IPS-15b (cell line): ENCODE data around the gene SOCS7.

Experiments used
- H3K27me3 ChIP-seq: one replicate; pipeline ENCODE4 v1.6.1; 2013; ENCODE audit warnings: low read length; ENCODE audit not compliant: control insufficient read depth, insufficient read depth
- H3K36me3 ChIP-seq: one replicate; pipeline ENCODE4 v1.6.1; 2013; ENCODE audit warnings: low read length; ENCODE audit not compliant: control insufficient read depth, insufficient read depth
- H3K4me1 ChIP-seq: one replicate; pipeline ENCODE4 v1.6.1; 2013; ENCODE audit warnings: mild to moderate bottlenecking, low read length; ENCODE audit not compliant: control insufficient read depth, insufficient read depth
- H3K4me3 ChIP-seq: one replicate; pipeline ENCODE4 v1.5.1; 2013; ENCODE audit warnings: low read depth, low read length
- H3K9ac ChIP-seq: one replicate; pipeline ENCODE4 v1.6.1; 2013; ENCODE audit warnings: low read depth, mild to moderate bottlenecking, low read length
- H3K9me3 ChIP-seq: one replicate; pipeline ENCODE4 v1.6.1; 2013; ENCODE audit warnings: mild to moderate bottlenecking, low read length; ENCODE audit not compliant: control insufficient read depth, insufficient read depth

Gene SOCS7

DNA sequence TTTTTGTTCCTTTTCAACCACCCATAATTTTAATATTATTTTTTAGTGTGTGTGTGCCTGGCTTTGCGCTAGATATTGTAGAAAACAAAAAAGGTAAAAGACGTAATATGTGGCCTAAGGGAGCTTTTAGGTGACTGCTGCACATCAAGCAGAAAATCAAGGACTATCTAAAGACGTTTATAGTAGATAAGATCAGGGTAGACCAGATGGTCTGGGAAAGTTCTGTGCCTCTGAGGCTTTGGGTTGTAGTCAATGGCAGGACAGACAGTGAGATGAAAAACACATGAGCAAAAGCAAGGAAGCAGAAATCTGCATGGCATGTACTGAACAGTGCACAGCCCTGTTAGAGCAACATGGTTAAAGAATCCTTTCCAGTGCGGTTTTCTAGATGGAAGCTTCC, 49.8 kb downstream of the SOCS7 start:
- H3K9ac ChIP-seq, result no peak overlapping the region
- H3K4me3 ChIP-seq, result no peak overlapping the region
- peaks cover 17% of the 10 kb centered on the region for H3K4me1 ChIP-seq
- H3K9me3 ChIP-seq, result no peaks in the 10 kb centered on the region
- peaks cover 15% of the 10 kb centered on the region for H3K36me3 ChIP-seq
- H3K27me3 ChIP-seq, result no peaks in the 10 kb centered on the region

DNA sequence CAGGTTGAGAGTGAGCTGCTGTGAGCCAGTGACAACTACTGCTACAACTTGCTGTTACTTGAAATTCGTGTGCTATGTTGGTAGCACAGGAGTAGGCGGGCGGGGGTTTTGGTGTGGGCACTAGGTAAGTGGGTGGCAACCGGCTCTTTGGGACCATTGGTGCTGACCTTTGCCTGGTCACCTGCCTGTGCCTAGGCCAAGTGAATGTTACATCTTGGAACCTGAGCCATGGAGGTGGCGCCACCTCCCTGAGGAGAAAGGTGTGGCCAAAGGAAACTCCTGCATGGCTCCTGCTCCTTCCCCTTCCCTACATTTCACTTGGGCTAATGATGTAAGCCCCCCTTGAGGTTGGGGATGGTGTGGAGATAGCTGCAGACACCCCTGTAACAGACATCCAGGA, 51.3 kb downstream of the SOCS7 start:
- Histone ChIP-seq H3K9ac (no peak overlapping the region), H3K4me1 (peaks cover 17% of the 10 kb centered on the region), H3K27me3 (no peaks in the 10 kb centered on the region), H3K36me3 (peaks cover 15% of the 10 kb centered on the region), H3K4me3 (no peak overlapping the region), H3K9me3 (no peaks in the 10 kb centered on the region)

DNA sequence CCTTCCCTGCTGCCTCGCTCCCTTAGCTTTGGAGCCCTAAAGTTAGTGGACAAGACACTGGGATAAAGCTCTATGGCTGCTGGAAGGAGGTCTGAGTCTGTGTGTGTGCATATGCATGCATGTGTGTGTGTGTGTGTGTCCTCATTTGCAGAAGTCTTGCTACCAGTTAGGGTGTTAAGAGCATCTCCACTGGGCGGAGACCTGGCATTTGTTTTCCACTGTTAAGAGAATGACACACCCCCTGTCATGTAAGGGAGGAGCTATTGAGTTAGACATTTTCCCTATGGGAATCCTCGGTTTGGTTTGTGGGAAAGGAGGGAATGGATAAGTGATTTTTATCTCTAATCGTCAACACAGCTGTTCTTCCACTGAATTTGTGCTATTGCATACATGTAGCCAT, 51.8 kb downstream of the SOCS7 start:
- peaks cover 15% of the 10 kb centered on the region for H3K36me3 ChIP-seq
- H3K4me1 ChIP-seq, result peaks cover 17% of the 10 kb centered on the region
- no peak overlapping the region for H3K4me3 ChIP-seq
- H3K9ac ChIP-seq, result no peak overlapping the region
- H3K27me3 ChIP-seq, result no peaks in the 10 kb centered on the region
- no peaks in the 10 kb centered on the region for H3K9me3 ChIP-seq

DNA sequence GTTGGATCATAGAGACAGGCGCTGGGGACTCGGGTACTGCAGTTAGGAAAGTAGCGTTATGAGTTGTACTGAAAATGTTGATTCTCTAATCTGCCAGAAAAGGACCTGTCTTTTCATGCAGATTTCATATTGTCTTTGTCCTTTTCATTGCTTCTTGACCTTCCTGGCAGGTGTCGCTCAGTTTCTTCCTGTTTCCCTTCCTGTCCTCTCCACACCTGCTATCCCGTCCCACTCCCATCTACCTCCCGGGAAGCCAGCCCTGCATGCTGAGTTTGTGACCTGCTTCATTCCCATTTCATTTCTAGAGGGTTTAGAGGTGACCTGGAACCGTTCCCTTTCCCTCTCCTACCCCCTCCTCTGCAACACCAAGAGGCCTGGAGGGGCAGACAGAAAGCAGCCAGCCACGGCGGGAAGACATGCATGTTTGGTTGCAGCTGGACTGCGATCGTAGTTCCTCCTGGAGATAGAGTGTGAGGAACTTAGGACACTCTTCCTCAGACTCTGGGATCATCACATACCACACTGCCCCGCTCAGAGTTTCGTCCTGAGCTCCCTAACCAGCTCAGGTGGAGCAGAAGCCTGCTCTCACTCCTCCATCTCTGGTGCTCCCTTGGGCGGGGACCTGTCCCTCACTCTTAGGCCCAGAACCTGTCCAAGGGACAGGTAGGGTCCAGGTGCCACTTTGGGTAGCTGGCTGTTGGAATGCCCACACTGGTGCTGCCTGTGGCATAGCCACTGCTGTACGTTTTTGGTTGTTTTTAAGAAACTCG, 52.7 kb downstream of the SOCS7 start:
- H3K9ac ChIP-seq, result no peak overlapping the region
- H3K4me1 ChIP-seq, result peaks cover 17% of the 10 kb centered on the region
- peaks cover 15% of the 10 kb centered on the region for H3K36me3 ChIP-seq
- H3K4me3 ChIP-seq, result no peak overlapping the region
- H3K27me3 ChIP-seq, result no peaks in the 10 kb centered on the region
- H3K9me3 ChIP-seq, result no peaks in the 10 kb centered on the region

DNA sequence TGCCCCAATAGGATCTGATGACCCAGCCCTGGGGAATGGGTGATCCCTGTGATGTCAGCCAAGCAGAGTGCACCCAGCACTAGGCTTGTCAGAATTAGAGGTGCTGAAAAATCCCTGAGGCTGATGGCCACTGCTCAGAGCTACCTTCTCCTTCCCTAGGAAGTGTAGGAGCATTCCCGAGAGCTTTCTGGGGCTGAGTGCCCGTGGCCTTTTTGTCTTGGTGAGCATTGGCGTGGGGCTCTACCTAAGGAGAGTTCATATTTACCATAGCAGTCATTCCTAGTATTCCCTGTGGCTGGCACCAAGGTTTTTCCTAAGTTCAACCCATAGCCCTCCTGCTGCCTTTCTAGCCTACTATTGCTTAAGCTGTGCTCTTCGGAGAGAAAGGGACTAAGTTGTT, 54.0 kb downstream of the SOCS7 start:
- Histone ChIP-seq H3K27me3 (no peaks in the 10 kb centered on the region), H3K4me3 (no peak overlapping the region), H3K4me1 (peaks cover 17% of the 10 kb centered on the region), H3K9me3 (no peaks in the 10 kb centered on the region), H3K9ac (no peak overlapping the region), H3K36me3 (peaks cover 5% of the 10 kb centered on the region)

DNA sequence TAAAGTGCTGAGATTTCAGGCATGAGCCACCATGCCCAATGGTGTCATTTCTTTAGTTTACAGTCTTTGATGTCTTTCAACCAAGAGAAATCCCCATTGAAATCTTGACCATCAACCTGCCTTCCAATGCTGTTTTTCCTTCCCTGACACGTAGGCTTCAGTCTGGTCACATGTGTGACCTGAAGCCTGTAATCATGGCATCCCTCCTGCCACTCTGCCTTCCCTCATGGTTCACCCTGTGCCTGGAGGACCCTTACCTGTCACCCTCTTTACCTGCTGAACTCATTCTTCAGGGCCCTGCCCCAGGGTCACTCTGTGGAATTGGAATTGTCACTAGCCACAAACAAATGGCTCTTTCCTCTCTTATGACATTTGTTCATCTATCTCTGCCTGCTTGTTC, 58.6 kb downstream of the SOCS7 start:
- Histone ChIP-seq H3K4me3 (no peak overlapping the region), H3K9ac (no peak overlapping the region), H3K9me3 (no peaks in the 10 kb centered on the region), H3K36me3 (no peaks in the 10 kb centered on the region), H3K27me3 (no peaks in the 10 kb centered on the region), H3K4me1 (peaks cover 2% of the 10 kb centered on the region)

DNA sequence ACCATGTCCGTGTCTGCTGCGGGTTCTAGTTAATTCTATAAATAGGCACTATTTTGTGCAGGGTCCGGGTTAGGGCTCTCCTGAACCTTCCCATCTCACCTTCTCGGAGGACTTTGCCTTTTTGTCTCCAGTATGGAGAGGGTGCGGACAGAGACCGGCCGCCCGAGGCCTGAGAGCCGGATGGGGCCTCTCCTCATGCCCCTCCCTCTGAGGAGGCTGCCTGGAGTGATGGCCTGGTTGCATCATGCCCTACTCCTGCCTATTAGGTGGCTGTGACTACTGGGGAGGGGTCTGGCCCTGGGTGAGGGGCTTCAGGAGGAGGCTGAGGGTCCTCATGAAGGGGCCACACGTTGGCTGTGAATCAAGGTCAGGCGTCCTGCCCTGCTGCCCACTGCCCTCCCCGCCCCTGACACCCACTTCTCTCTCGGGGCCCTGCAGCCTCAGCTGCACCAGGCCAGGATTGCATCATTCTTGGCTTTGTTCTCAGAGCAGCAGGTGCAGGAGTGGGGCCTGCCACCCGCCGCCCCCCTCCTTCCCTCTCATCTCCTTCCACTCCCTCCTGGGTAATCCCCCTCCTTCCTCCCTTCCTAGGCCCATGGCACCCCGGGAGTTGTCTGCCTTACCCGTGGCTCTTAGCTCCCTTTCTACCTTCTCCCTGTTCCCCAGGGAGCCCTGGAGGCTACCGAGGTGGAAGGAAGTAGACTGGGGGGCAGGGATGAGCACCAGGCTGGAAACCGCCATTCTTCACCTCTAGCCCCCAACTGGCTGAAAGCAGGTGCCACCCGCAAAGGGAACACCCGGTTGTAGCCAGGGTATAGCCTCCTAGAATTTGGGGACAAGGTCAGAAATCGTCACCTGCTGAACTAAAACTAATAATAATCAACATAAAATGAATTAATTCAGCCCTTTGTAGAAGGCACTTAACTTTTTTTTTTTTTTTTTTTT, 63.9 kb downstream of the SOCS7 start:
- peak overlapping the region; percentile 59 for H3K4me3 ChIP-seq
- H3K9ac ChIP-seq, result peak overlapping the region; percentile 95
- H3K4me1 ChIP-seq, result peaks cover 5% of the 10 kb centered on the region
- H3K27me3 ChIP-seq, result peaks cover 14% of the 10 kb centered on the region
- no peaks in the 10 kb centered on the region for H3K36me3 ChIP-seq
- no peaks in the 10 kb centered on the region for H3K9me3 ChIP-seq

DNA sequence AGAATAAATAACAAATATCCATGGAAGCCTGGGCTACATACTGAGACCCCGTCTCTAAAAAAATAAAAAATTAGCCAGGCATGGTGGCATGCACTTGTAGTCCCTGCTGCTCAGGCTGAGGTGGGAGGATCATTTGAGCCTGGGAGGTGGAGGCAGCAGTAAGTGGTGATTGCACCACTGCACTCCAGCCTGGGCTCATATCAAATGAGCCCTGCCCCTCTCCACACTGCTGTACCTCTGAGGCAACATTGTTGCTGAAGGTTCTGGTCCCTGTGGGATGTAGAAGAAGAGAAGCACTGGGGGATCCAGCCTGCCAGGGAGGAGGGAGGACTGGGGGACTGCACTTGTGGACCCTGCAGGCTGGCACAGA, 65.2 kb downstream of the SOCS7 start:
- Histone ChIP-seq H3K36me3 (no peaks in the 10 kb centered on the region), H3K4me1 (peaks cover 14% of the 10 kb centered on the region), H3K9ac (no peak overlapping the region), H3K27me3 (peaks cover 17% of the 10 kb centered on the region), H3K4me3 (no peak overlapping the region), H3K9me3 (no peaks in the 10 kb centered on the region)

DNA sequence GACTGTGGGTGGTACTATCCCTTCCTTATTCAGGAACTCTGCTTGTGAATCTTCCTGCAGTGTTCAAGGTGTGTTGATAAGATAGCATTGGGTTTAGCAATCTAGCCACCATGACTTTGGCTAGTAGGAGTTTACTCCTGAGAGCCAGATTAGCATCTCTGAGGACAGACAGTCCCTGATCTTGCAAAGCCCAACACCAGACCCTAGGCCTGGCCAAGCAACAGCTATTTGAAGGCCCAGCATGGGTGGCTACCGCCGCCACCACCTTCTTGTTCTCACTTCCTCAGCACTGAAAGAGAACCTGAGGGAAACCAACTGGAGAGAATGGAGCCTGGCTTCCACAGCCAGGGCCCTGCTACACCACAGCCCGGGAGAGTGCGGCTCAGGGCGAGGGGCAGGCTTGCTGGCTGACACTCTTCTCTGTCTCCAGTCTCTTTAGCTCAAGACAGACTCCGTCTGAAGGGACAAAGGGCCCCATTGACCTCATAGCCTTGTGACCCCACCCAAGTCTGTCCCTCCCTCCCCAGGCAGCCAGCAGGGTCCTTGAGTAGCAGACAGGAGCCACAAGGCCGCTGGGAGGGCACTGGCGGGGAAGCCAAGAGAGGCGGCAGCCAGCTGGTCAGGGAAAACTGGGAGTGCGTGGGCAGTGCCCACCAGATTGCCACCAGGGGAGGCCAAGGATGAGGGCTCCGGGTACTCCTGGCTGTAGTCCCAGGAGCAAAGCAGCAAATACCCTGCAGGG, 65.7 kb downstream of the SOCS7 start:
- no peaks in the 10 kb centered on the region for H3K36me3 ChIP-seq
- no peak overlapping the region for H3K4me3 ChIP-seq
- no peaks in the 10 kb centered on the region for H3K9me3 ChIP-seq
- peaks cover 17% of the 10 kb centered on the region for H3K27me3 ChIP-seq
- H3K9ac ChIP-seq, result no peak overlapping the region
- H3K4me1 ChIP-seq, result peaks cover 16% of the 10 kb centered on the region

DNA sequence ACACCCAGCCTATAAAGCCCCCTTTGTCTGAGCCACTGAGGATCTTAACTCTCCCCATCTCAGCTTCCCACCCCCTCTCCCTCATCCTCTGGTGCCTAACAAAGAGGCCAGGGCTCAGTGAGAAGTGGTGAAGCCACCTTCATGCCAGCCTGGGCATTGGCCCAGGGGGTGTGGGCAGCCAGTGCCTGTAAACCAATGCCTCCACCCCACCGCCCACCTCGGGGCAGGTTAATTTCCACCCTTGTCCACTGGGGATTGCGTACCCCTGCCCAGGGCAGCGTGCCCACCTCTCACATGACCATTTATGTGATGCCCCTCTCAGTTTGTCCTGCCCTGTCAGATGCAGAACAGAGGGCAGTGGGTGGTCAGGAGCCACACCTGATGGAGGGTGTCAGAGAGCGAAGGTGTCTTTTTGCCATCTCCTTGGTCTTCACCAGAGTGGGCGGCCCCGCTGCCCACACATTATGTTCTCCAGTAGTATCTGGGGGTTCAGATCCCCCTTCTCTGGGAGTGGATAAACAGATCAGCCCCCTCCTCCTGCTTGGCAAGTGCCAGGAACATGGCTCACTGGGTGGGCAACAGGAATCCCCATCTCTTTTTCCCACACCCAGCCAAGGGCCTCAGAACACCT, 66.5 kb downstream of the SOCS7 start:
- H3K36me3 ChIP-seq, result no peaks in the 10 kb centered on the region
- H3K4me3 ChIP-seq, result peak overlapping the region; percentile 70
- H3K27me3 ChIP-seq, result peaks cover 17% of the 10 kb centered on the region
- H3K4me1 ChIP-seq, result peaks cover 16% of the 10 kb centered on the region
- no peaks in the 10 kb centered on the region for H3K9me3 ChIP-seq
- no peak overlapping the region for H3K9ac ChIP-seq
